ENCODE measurements around the gene DNAH8.

The DNAH8 gene

DNA sequence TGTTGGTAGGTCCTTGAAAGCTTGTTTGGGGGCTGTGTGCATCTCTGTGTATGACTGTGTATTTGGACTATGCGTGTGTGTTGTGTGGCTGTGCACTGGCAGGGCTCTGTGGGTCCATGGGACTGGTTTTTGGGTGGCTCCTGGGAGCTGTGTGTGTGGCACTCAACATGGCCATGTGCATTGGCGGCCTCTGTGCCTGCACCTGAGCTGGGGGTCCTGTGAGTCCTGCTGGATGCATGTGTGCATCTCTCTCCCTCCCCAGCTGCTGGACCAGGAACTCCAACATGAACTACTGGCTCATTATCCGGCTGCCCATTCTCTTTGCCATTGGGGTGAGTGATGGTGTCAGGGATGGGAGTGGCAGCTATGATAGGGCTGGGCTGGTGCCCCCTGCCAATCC, 363.6 kb downstream of the DNAH8 start:
- peaks cover 11% of the 10 kb centered on the region for H3K27me3 ChIP-seq
- TF ChIP-seq, protein P1, sequence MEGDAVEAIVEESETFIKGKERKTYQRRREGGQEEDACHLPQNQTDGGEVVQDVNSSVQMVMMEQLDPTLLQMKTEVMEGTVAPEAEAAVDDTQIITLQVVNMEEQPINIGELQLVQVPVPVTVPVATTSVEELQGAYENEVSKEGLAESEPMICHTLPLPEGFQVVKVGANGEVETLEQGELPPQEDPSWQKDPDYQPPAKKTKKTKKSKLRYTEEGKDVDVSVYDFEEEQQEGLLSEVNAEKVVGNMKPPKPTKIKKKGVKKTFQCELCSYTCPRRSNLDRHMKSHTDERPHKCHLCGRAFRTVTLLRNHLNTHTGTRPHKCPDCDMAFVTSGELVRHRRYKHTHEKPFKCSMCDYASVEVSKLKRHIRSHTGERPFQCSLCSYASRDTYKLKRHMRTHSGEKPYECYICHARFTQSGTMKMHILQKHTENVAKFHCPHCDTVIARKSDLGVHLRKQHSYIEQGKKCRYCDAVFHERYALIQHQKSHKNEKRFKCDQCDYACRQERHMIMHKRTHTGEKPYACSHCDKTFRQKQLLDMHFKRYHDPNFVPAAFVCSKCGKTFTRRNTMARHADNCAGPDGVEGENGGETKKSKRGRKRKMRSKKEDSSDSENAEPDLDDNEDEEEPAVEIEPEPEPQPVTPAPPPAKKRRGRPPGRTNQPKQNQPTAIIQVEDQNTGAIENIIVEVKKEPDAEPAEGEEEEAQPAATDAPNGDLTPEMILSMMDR (IDR thresholded peaks at IDR 0.05): no peak
- no peak overlapping the region for H3K4me3 ChIP-seq (ENCODE audit: low read depth in 1 of 2, low read length in 1 of 2)
- no peaks in the 10 kb centered on the region for H3K9me3 ChIP-seq
- H3K4me1 ChIP-seq (ENCODE audit: control insufficient read depth in 1 of 2, insufficient read depth in 1 of 2, low read depth in 1 of 2, low read length in 1 of 2): no peaks in the 10 kb centered on the region
- H3K36me3 ChIP-seq: no peaks in the 10 kb centered on the region
- no peak overlapping the region for H3K27ac ChIP-seq

- Histone ChIP-seq H3K4me1 (ENCODE audit: control insufficient read depth in 1 of 2, insufficient read depth in 1 of 2, low read depth in 1 of 2, low read length in 1 of 2) (no peaks in the 10 kb centered on the region), H3K27ac (no peak overlapping the region), H3K4me3 (ENCODE audit: low read depth in 1 of 2, low read length in 1 of 2) (no peak overlapping the region), H3K9me3 (no peaks in the 10 kb centered on the region), H3K36me3 (no peaks in the 10 kb centered on the region), H3K27me3 (peaks cover 12% of the 10 kb centered on the region)
- TF ChIP-seq, protein P1 (IDR thresholded peaks at IDR 0.05): no peak
These were observed 364.4 kb downstream of the DNAH8 start for GRCh38 chr6:39079197-39080125.
